K562 (cell line): Measurements from ENCODE around the gene VWC2L. TPM values are rescaled to one million over a fixed set of nuclear protein-coding genes. Genes with fewer than 3 reads are reported as not detected.

ENCODE experiments used
- ATAC-seq: fragments of 200-7000 bp; cut with Tn5 transposase; 3 replicates; pipeline ENCODE4 v1.9.1; 2020; ENCODE audit warnings: moderate library complexity
- BruUV-seq: library from RNA; stranded (reverse); fragments of 400-500 nt; replicated peaks from 2 replicates; lab custom pipeline; 2021; lab: Mats Ljungman, UMichigan
- CTCF ChIA-PET: fragments of 300-600 bp; formaldehyde crosslinking; extraction: SDS; loops from one replicate; lab custom pipeline; 2021; ENCODE audit warnings: low intra/inter-chr PET ratio; lab: Yijun Ruan, JAX
- POLR2A ChIA-PET: fragments of 300-600, 350-650 bp; sonication (Branson Sonifier 250); formaldehyde crosslinking; extraction: SDS; loops from one replicate; lab custom pipeline; 2021; ENCODE audit warnings: antibody characterized with exemption, inconsistent platforms; lab: Yijun Ruan, JAX
- DNase-seq, 4 experiments: peaks; one replicate each; pipeline versions ENCODE4 v3.0.0 to v3.0.0-alpha.2; 2011 to 2018; ENCODE audit warnings: low spot score in 3 of 4, mixed read lengths in 3 of 4; ENCODE audit errors: extremely low read depth in 1 of 4
- FAIRE-seq: peaks from 2 replicates; lab custom pipeline; 2011; peaks lifted over from hg19 to GRCh38; lab: Jason Lieb, UNC
- H2AFZ ChIP-seq: 2 replicates; pipeline ENCODE4 v1.6.0; 2011; ENCODE audit warnings: low read depth, low read length, control low read depth, inconsistent platforms
- H3K27ac ChIP-seq: fragments of 200-600 bp; 3 replicates; pipeline ENCODE4 v1.8.0; 2011; ENCODE audit warnings: low read depth, mild to moderate bottlenecking, control low read depth, inconsistent platforms, low read length, moderate library complexity, mixed read lengths; ENCODE audit errors: extremely low read depth
- H3K27me3 ChIP-seq, 2 experiments: fragments of 300-600 bp in 1 of 2; 2 replicates in 1 of 2; 3 replicates in 1 of 2; pipeline versions ENCODE4 v1.6.0 to v1.8.0; 2011; ENCODE audit warnings: inconsistent platforms in 2 of 2, low read length in 2 of 2, mild to moderate bottlenecking in 1 of 2, mixed read lengths in 1 of 2, moderate library complexity in 1 of 2; ENCODE audit not compliant: control insufficient read depth in 2 of 2, insufficient read depth in 2 of 2
- H3K36me3 ChIP-seq: fragments of 300-600 bp; 3 replicates; pipeline ENCODE4 v1.8.0; 2011; ENCODE audit warnings: mild to moderate bottlenecking, low read length, inconsistent platforms; ENCODE audit not compliant: control insufficient read depth, insufficient read depth
- H3K4me1 ChIP-seq, 2 experiments: fragments of 200-600 bp in 1 of 2; replicated peaks in 1 of 2; 2 replicates in 1 of 2; 3 replicates in 1 of 2; pipeline versions ENCODE4 v1.5.1 to v1.8.0; 2011; ENCODE audit warnings: inconsistent platforms in 2 of 2, low read length in 2 of 2, mild to moderate bottlenecking in 1 of 2, mixed read lengths in 1 of 2, moderate library complexity in 1 of 2; ENCODE audit not compliant: control insufficient read depth in 2 of 2, insufficient read depth in 2 of 2
- H3K4me2 ChIP-seq: 2 replicates; pipeline ENCODE4 v1.6.1; 2011; ENCODE audit warnings: low read length, control low read depth, inconsistent platforms, mixed read lengths; ENCODE audit not compliant: insufficient read depth
- H3K4me3 ChIP-seq: fragments of 200-600 bp; sonication (generic), shearing (Covaris generic); 2 replicates; pipeline ENCODE4 v1.5.1; 2016; ENCODE audit warnings: control low read depth, inconsistent platforms
- H3K79me2 ChIP-seq: fragments of 200-600 bp; 3 replicates; pipeline ENCODE4 v1.8.0; 2011; ENCODE audit warnings: low read length, inconsistent platforms; ENCODE audit not compliant: control insufficient read depth, insufficient read depth
- H3K9ac ChIP-seq, 2 experiments: 2 replicates each; pipeline versions ENCODE4 v1.6.0 to v1.6.1; 2011; ENCODE audit warnings: low read depth in 2 of 2, low read length in 2 of 2, control low read depth in 1 of 2, inconsistent platforms in 1 of 2, mild to moderate bottlenecking in 1 of 2, mixed read lengths in 1 of 2; ENCODE audit not compliant: insufficient read depth in 1 of 2
- H3K9me1 ChIP-seq: one replicate; pipeline ENCODE4 v1.6.0; 2011; ENCODE audit warnings: inconsistent platforms, mild to moderate bottlenecking, low read length, moderate library complexity; ENCODE audit not compliant: control insufficient read depth, insufficient read depth
- H3K9me3 ChIP-seq: replicated peaks from 2 replicates; pipeline ENCODE4 v1.5.1; 2011; ENCODE audit warnings: low read depth, low read length, inconsistent platforms; ENCODE audit not compliant: control insufficient read depth, insufficient read depth
- H4K20me1 ChIP-seq: replicated peaks from 2 replicates; pipeline ENCODE4 v1.6.1; 2011; ENCODE audit warnings: low read length, inconsistent platforms, mixed read lengths; ENCODE audit not compliant: control insufficient read depth, insufficient read depth
- CBFB ChIP-seq: sonication (generic); formaldehyde crosslinking; IDR thresholded peaks from 2 replicates; pipeline ENCODE4 v1.4.0; 2020; ENCODE audit warnings: mild to moderate bottlenecking, missing genetic modification reagents
- CREM ChIP-seq: IDR thresholded peaks from 2 replicates; pipeline ENCODE4 v1.6.1; 2014; ENCODE audit warnings: antibody characterized with exemption, low read depth
- FOXO4 ChIP-seq: fragments of 450-650 bp; formaldehyde crosslinking; IDR thresholded peaks from 2 replicates; pipeline ENCODE4 v1.4.0; 2020; ENCODE audit warnings: mild to moderate bottlenecking, moderate library complexity
- KLF10 ChIP-seq: fragments of 250-450 bp; sonication (Bioruptor Pico); IDR thresholded peaks from 2 replicates; pipeline ENCODE4 v1.6.1; 2021; ENCODE audit warnings: matching md5 sums
- PHB2 ChIP-seq: fragments of 450-650 bp; IDR thresholded peaks from 2 replicates; pipeline ENCODE4 v1.6.1; 2017; ENCODE audit warnings: low read depth
- PTBP1 ChIP-seq: fragments of 200-400 bp; formaldehyde crosslinking; IDR thresholded peaks from 2 replicates; pipeline ENCODE4 v1.6.1; 2017; ENCODE audit warnings: low read depth, low read length
- SLC30A9 ChIP-seq: fragments of 250-450 bp; sonication (Bioruptor Pico); IDR thresholded peaks from 2 replicates; pipeline ENCODE4 v1.8.0; 2022; ENCODE audit warnings: mild to moderate bottlenecking, moderate library complexity
- SMARCA4 ChIP-seq: fragments of 450-650 bp; IDR thresholded peaks from 2 replicates; pipeline ENCODE4 v1.6.1; 2016
- U2AF1 ChIP-seq: fragments of 200-400 bp; formaldehyde crosslinking; optimal IDR thresholded peaks from 2 replicates; pipeline ENCODE3; 2017; ENCODE audit warnings: mild to moderate bottlenecking, low read depth, low read length, moderate library complexity
- ZNF561 ChIP-seq: fragments of 450-650 bp; formaldehyde crosslinking; conservative IDR thresholded peaks from 2 replicates; pipeline ENCODE4 v1.4.0; 2020; ENCODE audit warnings: mild to moderate bottlenecking, moderate library complexity
- WGBS: fragments of 100-300 bp; shearing (Covaris generic); methylation state at CpG from one replicate; pipeline ENCODE4 v1.1.6; 2016; ENCODE audit warnings: low coverage, mixed read lengths; ENCODE audit not compliant: insufficient coverage; ENCODE audit errors: missing lambda C conversion rate; 5-methylcytosine and 5-hydroxymethylcytosine counted together
- in situ Hi-C: fragments of 300-500 bp; cut with MboI; formaldehyde crosslinking; loops from 4 replicates; pipeline ENCODE4 v1.15.0; 2018; ENCODE audit warnings: inconsistent platforms, mixed read lengths
- intact Hi-C: fragments of 100-400 bp; cut with micrococcal nuclease; formaldehyde crosslinking; loops from 2 replicates; pipeline ENCODE4 v1.14.2; 2022
- polyA plus RNA-seq, 8 experiments: library from polyadenylated mRNA; depleted of rRNA in 4 of 8; stranded (reverse) in 5 of 8; unstranded in 3 of 8; fragments of >200 nt; fragmentation: Nextera tagmentation in 2 of 8; fragmentation: Illumina TruSeq in 1 of 8; extraction: Ambion mirVana in 2 of 8; extraction: Trizol in 1 of 8; gene quantifications; 2 replicates each; pipeline versions ENCODE4 v1.2.1 to v1.2.3, GENCODE V29; 2011 to 2014; ENCODE audit warnings: inconsistent platforms in 1 of 8, missing spikeins in 1 of 8
- total RNA-seq, 7 experiments: library from RNA; depleted of rRNA in 6 of 7; stranded (reverse); fragments of >200 nt in 6 of 7; fragmentation: Illumina TruSeq in 2 of 7; extraction: Trizol in 2 of 7; gene quantifications; 2 replicates each; pipeline versions ENCODE4 v1.2.1 to v1.2.3, GENCODE V29; 2011 to 2021; ENCODE audit warnings: low replicate concordance in 1 of 7
- TF ChIP-seq, protein P1 (sequence below), 2 experiments: IDR thresholded peaks in 1 of 2; conservative IDR thresholded peaks in 1 of 2; 2 replicates each; pipeline ENCODE4 v1.6.1; 2016; ENCODE audit warnings: low read depth in 2 of 2, mild to moderate bottlenecking in 1 of 2, missing compliant biosample characterization in 1 of 2, missing genetic modification characterization in 1 of 2, moderate library complexity in 1 of 2

The VWC2L gene
- total and polyA plus RNA-seq, 9 of the 15 experiments (the other 6 are each of a cell fraction or from before 2014, with no cell fraction given), result not detected

- 0% methylated on average over 1 of the region's 1 CpG for WGBS
- ChIA-PET POLR2A (no interaction called here), CTCF (no interaction called here)
- H3K9me1 ChIP-seq, result no peaks in the 10 kb centered on the region
- DNase-seq (no peak), ATAC-seq (no peak), FAIRE-seq (no peak)
- H3K27me3 ChIP-seq, result no peaks in the 10 kb centered on the region
- H3K27ac ChIP-seq, result no peak overlapping the region
- H3K4me2 ChIP-seq, result no peak overlapping the region
- H3K9ac ChIP-seq, result no peak overlapping the region
- intact Hi-C loops (no loop called here), in situ Hi-C loops (no loop called here)
- H3K4me1 ChIP-seq, result no peaks in the 10 kb centered on the region
- no peak overlapping the region for H3K4me3 ChIP-seq
- H3K9me3 ChIP-seq, result no peaks in the 10 kb centered on the region
- H2AFZ ChIP-seq, result no peak overlapping the region
- no peaks in the 10 kb centered on the region for H4K20me1 ChIP-seq
- no peaks in the 10 kb centered on the region for H3K36me3 ChIP-seq
- no peaks in the 10 kb centered on the region for H3K79me2 ChIP-seq
- no TSS peak for BruUV-seq
- TF ChIP-seq KLF10 (CRISPR knock-in tag), result no peak
- TF ChIP-seq CREM, result no peak
- TF ChIP-seq, protein P1, sequence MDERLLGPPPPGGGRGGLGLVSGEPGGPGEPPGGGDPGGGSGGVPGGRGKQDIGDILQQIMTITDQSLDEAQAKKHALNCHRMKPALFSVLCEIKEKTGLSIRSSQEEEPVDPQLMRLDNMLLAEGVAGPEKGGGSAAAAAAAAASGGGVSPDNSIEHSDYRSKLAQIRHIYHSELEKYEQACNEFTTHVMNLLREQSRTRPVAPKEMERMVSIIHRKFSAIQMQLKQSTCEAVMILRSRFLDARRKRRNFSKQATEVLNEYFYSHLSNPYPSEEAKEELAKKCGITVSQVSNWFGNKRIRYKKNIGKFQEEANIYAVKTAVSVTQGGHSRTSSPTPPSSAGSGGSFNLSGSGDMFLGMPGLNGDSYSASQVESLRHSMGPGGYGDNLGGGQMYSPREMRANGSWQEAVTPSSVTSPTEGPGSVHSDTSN (CRISPR knock-in tag; IDR thresholded peaks at IDR 0.05; ENCODE audit: low read depth), result no peak
- TF ChIP-seq, protein P1 (tag; conservative IDR thresholded peaks at IDR 0.05; ENCODE audit: low read depth), result no peak
- no peak for TF ChIP-seq SMARCA4
- TF ChIP-seq SLC30A9, result no peak
- TF ChIP-seq PHB2, result no peak
- TF ChIP-seq U2AF1, result no peak
- no peak for TF ChIP-seq CBFB (CRISPR knock-in tag)
- no peak for TF ChIP-seq ZNF561 (CRISPR knock-in tag)
- TF ChIP-seq PTBP1, result no peak
- TF ChIP-seq FOXO4, result no peak
Observed at GRCh38 chr2:214379227-214379626, 31.6 kb upstream of the VWC2L start.
